Spleen (tissue), 7 donors: Measurements from ENCODE around the gene CHD2.

ENCODE experiments used
- CTCF ChIP-seq, 11 experiments: fragments of 200-600 bp in 7 of 11; fragments of 450-650 bp in 4 of 11; sonication (generic) in 4 of 11; IDR thresholded peaks in 8 of 11; conservative IDR thresholded peaks in 3 of 11; 1 replicate in 7 of 11; 2 replicates in 4 of 11; pipeline versions ENCODE4 v1.4.0 to v1.8.0; 2016 to 2021; ENCODE audit warnings: antibody characterized with exemption in 11 of 11, inconsistent platforms in 4 of 11, mild to moderate bottlenecking in 1 of 11
- POLR2A ChIP-seq, 3 donors: fragments of 450-650 bp; IDR thresholded peaks; one replicate each; pipeline ENCODE4 v1.5.1; 2017; ENCODE audit warnings: antibody characterized with exemption in 3 of 3, mild to moderate bottlenecking in 1 of 3
- donor health status: DM: no; HTN: no; CAD: no; lungs with moderate emphysema.
- donor health status: DM: no; HTN: no; CAD: no.
- donor health status: DM: no; HTN: no; CAD: no.

GRCh38 chr15:93074599-93074998, 174.5 kb downstream of the CHD2 start:
- TF ChIP-seq CTCF (IDR thresholded peaks at IDR 0.05 in 8 of 11, conservative IDR thresholded peaks at IDR 0.05 in 3 of 11) (no peak), POLR2A (IDR thresholded peaks at IDR 0.05) (no peak)
